ENCODE data around the gene MAB21L4. TPM values are rescaled to one million over a fixed set of nuclear protein-coding genes. Genes with fewer than 3 reads are reported as not detected.
A peak's percentile ranks its signal among the peaks of the same experiment; 100 is the strongest.

Gene MAB21L4
- polyA plus RNA-seq, 1 of the 3 experiments (the other 2 are of a cell fraction), result not detected

DNA sequence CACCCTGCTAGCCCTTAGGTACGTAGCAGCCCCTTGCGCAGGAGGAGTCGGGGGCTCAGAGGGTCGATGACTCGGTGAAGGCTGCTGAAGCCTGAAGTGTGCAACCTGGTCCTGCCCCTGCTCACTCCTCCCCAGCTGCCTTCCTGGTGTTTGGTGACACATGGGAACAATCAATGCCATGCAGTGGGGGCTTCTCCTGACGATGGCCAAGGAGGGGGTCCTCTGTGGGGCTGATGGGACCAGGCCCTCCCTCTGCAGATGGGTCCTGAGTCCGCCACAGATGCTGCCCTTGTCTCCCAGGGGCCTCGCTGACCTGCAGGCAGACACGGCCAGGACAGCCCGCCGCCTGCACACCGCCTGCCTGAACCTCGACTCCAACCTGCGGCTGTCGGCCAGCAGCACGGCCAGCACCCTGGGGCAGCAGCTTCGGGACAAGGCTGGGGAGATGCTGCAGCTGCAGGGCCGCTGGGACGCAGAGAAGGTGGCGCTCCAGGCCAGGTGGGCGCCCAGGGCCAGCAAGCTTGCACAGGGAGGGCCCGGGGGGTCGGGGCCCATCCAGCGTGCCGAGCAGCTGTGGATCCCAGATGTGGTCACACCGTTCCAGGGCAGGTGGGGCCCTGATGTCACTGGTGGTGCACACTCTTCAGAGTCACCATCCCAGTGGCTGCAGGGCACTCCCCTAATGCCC is 34.8 kb upstream of the MAB21L4 start:
- H3K27me3 ChIP-seq (ENCODE audit: insufficient read depth), result no peaks in the 10 kb centered on the region; the same call in 1 of the 2 replicates
- DNase-seq, result peak; percentile 29
- CTCF ChIA-PET, result interaction anchor here (1.2 kb wide), 1 partner anchor 17 kb away, joined by 5 read pairs; no protein-coding TSS in a partner anchor

DNA sequence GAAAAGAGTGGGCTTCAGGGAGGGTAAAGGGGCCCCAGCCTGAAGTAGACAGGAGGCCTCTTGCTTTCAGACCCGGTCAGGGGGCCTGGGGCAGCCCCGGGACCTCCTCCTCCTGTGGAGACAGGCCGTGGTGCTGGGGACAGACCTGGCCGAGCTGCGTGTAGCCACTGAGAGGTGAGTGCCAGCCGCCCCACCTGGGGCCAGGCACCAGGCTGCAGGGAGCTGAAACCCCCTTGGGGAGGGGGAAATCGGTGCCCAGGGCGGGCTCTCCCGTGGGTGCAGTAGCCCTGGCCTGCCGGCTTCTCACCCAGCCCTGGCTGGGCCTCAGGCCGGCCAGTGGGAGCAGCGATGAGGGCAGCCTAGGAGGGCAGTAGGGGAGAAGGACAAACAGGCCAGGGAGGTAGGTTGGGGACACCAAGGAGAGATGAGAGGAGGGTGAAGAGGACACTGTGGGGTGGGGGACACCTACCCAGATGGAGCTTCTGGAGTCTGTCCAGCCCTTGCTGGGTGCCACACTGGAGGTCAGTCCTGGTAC is 34.2 kb upstream of the MAB21L4 start:
- no peak overlapping the region for H2AFZ ChIP-seq (ENCODE audit: low read depth)
- POLR2A ChIA-PET, result no interaction called here
- H3K4me2 ChIP-seq, result no peak overlapping the region
- H3K4me3 ChIP-seq (ENCODE audit: low read depth in 2 of 2, low read length in 1 of 2), result no peak overlapping the region
- no peaks in the 10 kb centered on the region for H4K20me1 ChIP-seq (ENCODE audit: insufficient read depth)
- peaks cover 5% of the 10 kb centered on the region for H3F3A ChIP-seq (replicated peaks; ENCODE audit: insufficient read depth)
- TF ChIP-seq GABPA (IDR thresholded peaks at IDR 0.05; ENCODE audit: low read depth), result no peak
- no peak for TF ChIP-seq MEF2A (IDR thresholded peaks at IDR 0.05; ENCODE audit: borderline replicate concordance, low read depth)
- TF ChIP-seq SIN3A (IDR thresholded peaks at IDR 0.05; ENCODE audit: borderline replicate concordance, low read depth, low read length), result no peak
- DNase-seq, result peak; percentile 32
- CTCF ChIA-PET, result interaction anchor here (0.7 to 1.8 kb wide), 2 partner anchors 16 to 40 kb away, joined by 3 to 5 read pairs; no protein-coding TSS in a partner anchor
- H3K9ac ChIP-seq, result no peak overlapping the region
- H3K27ac ChIP-seq (ENCODE audit: low read depth in 2 of 2, low read length in 1 of 2), result no peak overlapping the region
- no peaks in the 10 kb centered on the region for H3K36me3 ChIP-seq (replicated peaks in 1 of 2; ENCODE audit: control insufficient read depth in 1 of 2, insufficient read depth in 2 of 2, low read length in 1 of 2)
- H3K27me3 ChIP-seq (ENCODE audit: insufficient read depth), result no peaks in the 10 kb centered on the region; the same call in 1 of the 2 replicates
- no peaks in the 10 kb centered on the region for H3K9me2 ChIP-seq
- peaks cover 0 to 5% of the 10 kb centered on the region in 2 experiments; a peak in 1 of 4 replicates for H3K4me1 ChIP-seq (ENCODE audit: control insufficient read depth in 1 of 2, insufficient read depth in 2 of 2, low read depth in 1 of 2, low read length in 1 of 2)
- H3K79me2 ChIP-seq (ENCODE audit: insufficient read depth), result no peaks in the 10 kb centered on the region
- WGBS (ENCODE audit: low lambda C conversion rate), result 46% methylated on average over 5 of the region's 12 CpGs
- H3K9me3 ChIP-seq, result no peaks in the 10 kb centered on the region

More for the DNA sequence above, 34.8 kb upstream of the MAB21L4 start:
- Histone ChIP-seq H3K79me2 (ENCODE audit: insufficient read depth) (no peaks in the 10 kb centered on the region), H3K36me3 (replicated peaks in 1 of 2; ENCODE audit: control insufficient read depth in 1 of 2, insufficient read depth in 2 of 2, low read length in 1 of 2) (no peaks in the 10 kb centered on the region), H4K20me1 (ENCODE audit: insufficient read depth) (no peaks in the 10 kb centered on the region), H3K4me2 (no peak overlapping the region), H2AFZ (ENCODE audit: low read depth) (no peak overlapping the region), H3K4me3 (ENCODE audit: low read depth in 2 of 2, low read length in 1 of 2) (no peak overlapping the region), H3K4me1 (ENCODE audit: control insufficient read depth in 1 of 2, insufficient read depth in 2 of 2, low read depth in 1 of 2, low read length in 1 of 2) (peaks cover 0 to 8% of the 10 kb centered on the region in 2 experiments; a peak in 1 of 4 replicates), H3K9me3 (no peaks in the 10 kb centered on the region), H3K9ac (no peak overlapping the region), H3K27ac (ENCODE audit: low read depth in 2 of 2, low read length in 1 of 2) (no peak overlapping the region), H3F3A (replicated peaks; ENCODE audit: insufficient read depth) (peaks cover 5% of the 10 kb centered on the region), H3K9me2 (no peaks in the 10 kb centered on the region)
- 47% methylated on average over 6 of the region's 26 CpGs for WGBS (ENCODE audit: low lambda C conversion rate)
- POLR2A ChIA-PET, result no interaction called here
- TF ChIP-seq CHD2 (IDR thresholded peaks at IDR 0.05; ENCODE audit: low read length, partially characterized antibody), result no peak
- no peak for TF ChIP-seq TEAD4 (IDR thresholded peaks at IDR 0.05; ENCODE audit: borderline replicate concordance, insufficient read depth)
- no peak for TF ChIP-seq ELF1 (IDR thresholded peaks at IDR 0.05)
- TF ChIP-seq, protein P1, sequence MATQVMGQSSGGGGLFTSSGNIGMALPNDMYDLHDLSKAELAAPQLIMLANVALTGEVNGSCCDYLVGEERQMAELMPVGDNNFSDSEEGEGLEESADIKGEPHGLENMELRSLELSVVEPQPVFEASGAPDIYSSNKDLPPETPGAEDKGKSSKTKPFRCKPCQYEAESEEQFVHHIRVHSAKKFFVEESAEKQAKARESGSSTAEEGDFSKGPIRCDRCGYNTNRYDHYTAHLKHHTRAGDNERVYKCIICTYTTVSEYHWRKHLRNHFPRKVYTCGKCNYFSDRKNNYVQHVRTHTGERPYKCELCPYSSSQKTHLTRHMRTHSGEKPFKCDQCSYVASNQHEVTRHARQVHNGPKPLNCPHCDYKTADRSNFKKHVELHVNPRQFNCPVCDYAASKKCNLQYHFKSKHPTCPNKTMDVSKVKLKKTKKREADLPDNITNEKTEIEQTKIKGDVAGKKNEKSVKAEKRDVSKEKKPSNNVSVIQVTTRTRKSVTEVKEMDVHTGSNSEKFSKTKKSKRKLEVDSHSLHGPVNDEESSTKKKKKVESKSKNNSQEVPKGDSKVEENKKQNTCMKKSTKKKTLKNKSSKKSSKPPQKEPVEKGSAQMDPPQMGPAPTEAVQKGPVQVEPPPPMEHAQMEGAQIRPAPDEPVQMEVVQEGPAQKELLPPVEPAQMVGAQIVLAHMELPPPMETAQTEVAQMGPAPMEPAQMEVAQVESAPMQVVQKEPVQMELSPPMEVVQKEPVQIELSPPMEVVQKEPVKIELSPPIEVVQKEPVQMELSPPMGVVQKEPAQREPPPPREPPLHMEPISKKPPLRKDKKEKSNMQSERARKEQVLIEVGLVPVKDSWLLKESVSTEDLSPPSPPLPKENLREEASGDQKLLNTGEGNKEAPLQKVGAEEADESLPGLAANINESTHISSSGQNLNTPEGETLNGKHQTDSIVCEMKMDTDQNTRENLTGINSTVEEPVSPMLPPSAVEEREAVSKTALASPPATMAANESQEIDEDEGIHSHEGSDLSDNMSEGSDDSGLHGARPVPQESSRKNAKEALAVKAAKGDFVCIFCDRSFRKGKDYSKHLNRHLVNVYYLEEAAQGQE (IDR thresholded peaks at IDR 0.05; ENCODE audit: low read depth, low read length), result no peak
- TF ChIP-seq NFIC (IDR thresholded peaks at IDR 0.05; ENCODE audit: borderline replicate concordance), result no peak
- TF ChIP-seq MEF2A (IDR thresholded peaks at IDR 0.05; ENCODE audit: borderline replicate concordance, low read depth), result no peak
- TF ChIP-seq POLR2AphosphoS5 (IDR thresholded peaks at IDR 0.05; ENCODE audit: low read depth, low read length), result no peak
- TF ChIP-seq, protein P2, sequence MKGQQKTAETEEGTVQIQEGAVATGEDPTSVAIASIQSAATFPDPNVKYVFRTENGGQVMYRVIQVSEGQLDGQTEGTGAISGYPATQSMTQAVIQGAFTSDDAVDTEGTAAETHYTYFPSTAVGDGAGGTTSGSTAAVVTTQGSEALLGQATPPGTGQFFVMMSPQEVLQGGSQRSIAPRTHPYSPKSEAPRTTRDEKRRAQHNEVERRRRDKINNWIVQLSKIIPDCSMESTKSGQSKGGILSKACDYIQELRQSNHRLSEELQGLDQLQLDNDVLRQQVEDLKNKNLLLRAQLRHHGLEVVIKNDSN (IDR thresholded peaks at IDR 0.05; ENCODE audit: borderline replicate concordance, low read depth), result no peak
